Hippocampal formation (tissue), 2 donors: ENCODE results near the gene FGFBP1.
"Not testable (repeated sequence)": the region's sequence is repeated elsewhere in the genome, so short reads cannot be mapped to it uniquely, and the experiment has no call there.

Experiments used
- DNase-seq, 2 donors: peaks; one replicate each; lab custom pipeline; 2025; lab: John Stamatoyannopoulos, UW

Gene FGFBP1

DNA sequence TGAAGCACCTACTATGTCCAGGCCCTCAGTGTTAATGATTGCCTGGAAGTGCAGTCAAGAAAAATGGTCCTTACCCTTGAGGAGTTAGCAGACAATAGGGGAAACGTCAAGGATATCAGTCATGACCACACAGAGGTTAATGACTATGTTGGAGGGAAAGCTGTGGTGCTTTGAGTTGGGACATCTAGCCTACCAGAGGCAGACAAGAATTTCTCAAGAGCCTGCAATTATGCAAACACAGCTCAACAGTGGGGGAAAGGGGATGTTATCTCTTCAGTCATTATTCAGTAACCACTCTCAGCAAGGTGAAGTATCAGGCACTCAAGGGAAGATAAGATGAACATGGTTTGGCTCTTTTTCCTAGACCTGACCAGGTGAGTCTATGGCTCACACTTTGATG lies 7.0 kb upstream of the FGFBP1 start:
- no peak for DNase-seq

DNA sequence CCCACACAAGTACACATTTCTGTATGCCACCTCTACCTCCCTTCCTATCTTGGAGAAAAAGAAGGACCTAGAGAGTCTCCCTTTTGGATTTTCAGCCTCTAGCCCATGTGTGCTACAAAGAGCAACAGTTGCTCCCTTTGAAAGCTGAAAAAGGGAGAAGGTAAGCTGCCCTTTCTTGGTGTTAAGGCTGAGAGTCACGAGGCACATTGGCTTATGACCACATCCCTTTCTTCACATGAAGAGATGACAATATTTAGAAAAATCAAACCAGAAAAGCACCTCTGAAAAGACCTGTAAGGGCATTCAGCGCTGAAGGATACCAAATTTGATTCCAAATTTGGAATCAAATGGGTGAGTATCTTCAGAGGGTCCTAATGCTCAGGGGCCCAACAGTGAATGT lies 6.4 kb upstream of the FGFBP1 start:
- DNase-seq = no peak

DNA sequence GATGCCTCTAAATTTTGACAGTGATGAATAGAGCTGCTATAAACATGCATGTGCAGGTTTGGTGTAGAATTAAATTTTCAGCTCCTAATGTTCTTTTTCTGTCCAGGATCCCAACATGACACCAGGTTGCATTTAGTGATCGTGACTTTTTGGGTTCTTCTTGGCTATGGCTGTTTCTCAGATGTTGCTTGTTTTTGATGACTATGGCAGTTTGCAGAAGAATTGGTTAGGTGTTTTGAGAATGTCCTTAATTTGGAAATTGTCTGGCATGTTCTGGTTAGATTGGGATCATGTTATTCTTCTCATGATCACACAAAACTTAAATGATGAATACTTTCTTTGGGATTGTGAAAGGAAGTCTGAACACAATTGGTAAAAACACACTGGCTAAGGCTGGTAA lies 3.7 kb upstream of the FGFBP1 start:
- DNase-seq = no peak

DNA sequence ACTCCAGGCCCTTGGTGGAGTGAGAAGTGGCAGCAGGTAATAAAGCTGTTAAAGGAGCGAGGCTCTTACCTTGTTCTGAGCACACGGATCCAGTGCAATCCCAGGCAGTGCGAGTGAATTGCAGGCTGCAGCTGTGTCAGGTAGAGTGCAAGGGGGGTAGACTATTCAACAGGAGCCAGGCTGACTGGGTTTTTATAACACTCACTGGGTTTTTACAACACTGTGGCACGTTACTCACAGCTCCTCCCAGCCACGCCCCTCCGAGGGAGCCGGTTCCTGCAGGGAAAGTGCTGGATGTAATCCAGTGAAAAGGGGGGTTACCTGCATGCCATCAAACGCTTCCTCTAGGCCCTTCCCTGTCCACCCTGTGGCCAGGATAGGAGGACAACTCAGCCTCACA lies 358 bp downstream of the FGFBP1 start:
- DNase-seq = no peak

DNA sequence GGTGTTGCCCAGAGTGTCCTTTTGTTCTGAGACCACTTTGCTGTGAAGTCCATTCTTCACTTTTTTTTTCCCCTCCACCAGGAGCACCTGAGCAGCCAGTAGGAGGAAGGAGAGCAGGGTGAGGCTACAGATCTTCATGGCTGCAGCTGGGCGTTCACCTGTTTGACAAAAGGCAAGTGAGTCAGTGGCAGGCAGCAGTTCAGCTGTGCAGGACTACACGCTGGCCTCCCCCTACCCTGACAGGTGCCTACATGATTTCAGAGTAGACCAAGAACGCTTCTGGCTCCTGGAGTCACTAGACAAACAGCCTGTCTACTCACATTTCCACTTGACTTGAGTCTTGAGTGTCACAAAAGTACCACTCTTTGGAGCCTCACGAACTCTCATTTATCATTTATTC lies 2.0 kb downstream of the FGFBP1 start:
- no peak for DNase-seq

DNA sequence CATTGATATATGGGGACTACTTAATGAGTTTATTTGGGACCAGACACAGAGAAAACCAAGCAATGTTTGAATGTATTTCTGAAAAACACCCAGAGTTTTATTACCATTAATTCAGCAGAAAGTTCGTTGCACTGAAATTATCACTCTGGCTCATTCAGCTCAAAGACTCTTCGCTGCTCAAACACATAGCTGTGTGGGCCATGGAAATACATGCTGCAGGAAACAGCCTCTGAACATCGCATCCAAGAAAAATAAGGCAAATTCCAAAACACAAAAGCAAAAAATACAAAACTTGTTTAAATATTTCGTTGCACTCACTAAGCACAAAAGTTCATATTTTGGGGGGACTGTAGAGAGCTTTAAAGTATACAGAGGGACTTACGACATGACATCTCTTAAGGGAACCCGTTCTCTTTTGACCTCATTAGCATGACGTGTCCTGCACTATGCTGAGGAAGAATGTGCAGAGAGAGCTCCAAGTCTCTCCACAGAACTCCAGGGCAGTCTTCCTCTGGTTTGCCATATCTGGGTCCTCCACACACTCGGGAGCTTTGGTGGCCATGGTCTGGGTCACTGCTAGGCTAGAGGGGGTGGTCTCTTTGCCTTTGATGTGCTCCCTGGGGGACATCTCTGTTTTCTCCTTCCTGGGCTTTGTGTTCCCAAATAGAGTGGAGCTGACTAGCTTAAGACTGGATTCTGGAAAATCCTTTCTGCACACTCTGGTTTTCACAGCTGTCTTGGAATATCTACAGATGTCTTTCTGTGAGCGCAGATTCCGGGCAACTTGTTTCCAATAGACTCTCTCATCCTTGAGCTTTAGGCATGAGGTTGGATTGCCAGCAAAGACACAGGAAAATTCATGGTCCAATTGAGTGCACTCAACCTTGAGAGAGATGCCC lies 2.8 kb downstream of the FGFBP1 start:
- no peak for DNase-seq

DNA sequence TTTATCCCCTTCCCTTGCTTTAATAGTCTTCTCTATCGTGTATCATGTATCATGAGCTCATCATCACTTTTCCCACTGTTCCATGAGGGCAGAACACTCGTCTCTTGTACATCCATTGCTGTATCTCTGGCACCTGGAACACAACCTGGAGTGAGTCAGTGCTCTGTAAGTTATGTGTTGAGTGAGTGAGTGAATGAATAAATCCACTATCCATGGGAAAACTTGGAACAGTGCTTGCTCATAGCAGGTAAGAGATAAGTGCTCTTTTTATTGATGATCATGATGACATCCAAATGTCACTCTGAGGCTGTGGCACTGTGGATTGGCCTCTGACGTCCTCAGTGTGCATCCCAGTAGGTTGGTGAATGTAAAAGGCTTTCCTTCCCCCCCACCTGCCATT lies 4.3 kb downstream of the FGFBP1 start:
- no peak for DNase-seq

DNA sequence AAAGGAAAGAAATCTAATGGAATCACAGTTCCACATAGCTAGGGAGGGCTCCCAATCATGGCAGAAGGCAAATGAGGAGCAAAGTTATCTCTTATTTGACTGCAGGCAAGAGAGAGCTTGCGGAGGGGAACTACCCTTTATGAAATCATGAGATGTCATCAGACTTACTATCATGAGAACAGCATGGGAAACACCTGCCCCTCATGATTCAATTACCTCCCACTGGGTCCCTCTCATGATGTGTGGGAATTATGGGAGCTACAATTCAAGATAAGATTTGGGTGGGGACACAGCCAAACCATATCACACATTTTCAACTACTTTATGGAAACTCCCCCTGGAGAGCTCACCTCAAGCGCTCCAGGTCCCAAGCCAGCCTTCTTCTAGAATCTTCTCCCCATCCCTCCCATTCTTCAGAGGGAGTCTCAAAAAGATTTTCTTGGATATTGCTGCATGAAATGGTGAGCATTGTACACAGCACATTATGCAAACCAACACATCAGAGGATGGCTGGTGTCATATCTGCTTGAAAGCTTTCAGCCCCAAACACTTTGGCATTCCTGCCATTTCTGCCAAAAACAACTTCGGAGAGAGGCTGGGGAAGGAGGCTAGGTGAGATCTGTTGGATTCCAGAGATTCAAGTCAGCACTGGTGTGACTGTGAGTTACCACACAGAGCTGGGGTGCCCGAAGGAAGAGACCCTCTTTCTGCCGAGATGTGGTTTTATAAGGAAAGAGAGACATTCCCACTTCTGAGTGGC lies 6.9 kb downstream of the FGFBP1 start:
- DNase-seq = no peak

DNA sequence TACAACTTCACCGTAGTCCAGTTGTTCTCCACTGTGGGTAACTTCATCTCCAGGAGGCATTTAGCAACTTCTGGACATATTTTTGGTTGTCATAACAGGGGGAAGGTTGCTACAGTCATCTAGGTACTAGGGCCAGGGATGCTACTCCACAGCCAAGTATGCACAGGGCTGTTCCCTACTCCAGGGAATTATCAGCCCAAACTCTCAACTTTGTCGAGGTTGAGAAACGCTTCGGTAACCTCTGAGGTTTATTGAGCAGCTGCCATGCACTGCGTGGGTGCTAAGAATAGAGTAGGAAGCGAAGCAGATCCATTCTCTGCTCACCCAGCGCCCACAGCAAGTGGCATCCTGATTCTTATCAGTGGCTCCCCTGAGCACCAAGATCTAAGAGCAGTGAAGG lies 8.2 kb downstream of the FGFBP1 start:
- no peak for DNase-seq

DNA sequence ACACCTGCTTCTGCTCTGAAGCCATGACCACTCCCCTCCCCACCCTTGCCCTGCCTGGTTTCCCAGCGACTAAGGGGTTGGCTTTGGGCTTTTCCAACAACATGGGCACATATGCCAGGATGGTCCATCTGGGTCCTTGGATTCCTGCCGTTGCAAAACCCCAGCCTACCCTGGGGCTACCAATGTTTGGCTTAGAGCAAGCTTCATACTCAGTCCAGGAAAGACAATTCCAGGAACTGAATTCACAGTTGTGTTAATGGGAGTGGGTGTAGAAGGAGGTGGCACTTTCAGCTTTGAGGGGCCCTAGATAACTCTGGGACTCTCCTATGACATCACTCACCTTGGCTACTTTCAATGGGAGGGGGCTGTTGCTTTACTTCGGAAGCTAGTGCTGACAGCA lies 9.0 kb downstream of the FGFBP1 start:
- DNase-seq = no peak

DNA sequence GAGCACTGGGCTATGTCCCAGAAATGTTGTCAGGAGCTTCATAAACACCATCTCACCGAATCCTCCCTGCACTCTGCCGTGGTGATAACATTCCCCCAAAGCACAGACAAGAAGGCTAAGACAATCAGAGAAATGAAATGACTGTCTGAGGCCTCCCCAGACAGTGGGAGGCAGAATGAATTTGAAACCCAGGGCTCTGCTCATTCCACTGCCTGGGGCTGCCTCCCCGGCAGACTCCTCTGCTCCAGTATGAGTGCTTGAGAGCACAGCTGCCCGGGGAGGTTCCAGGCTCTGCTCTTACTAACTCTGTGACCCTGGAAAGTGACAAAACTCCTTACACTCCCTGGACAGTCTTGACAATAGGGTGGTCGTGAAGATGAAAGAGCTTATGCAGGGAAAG lies 9.7 kb downstream of the FGFBP1 start:
- no peak for DNase-seq

DNA sequence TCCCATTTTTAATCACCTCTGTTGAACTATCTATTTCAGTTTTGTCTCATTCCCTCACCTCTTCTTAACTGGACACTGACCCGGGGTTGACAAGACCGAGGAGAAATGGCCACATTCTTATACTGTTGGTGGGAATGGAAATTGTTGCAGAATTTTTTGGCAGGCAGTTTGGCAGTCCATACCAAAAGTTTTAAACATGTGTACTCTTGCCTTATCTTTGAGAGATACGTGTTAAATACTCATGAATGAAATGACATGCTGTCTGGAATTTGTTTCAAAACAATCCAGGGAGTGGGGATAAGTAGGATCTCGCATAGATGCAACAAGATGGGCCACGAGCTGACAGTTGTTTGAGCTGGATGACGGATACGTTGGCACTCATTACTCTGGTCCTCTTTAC lies 12.1 kb downstream of the FGFBP1 start:
- no peak for DNase-seq

DNA sequence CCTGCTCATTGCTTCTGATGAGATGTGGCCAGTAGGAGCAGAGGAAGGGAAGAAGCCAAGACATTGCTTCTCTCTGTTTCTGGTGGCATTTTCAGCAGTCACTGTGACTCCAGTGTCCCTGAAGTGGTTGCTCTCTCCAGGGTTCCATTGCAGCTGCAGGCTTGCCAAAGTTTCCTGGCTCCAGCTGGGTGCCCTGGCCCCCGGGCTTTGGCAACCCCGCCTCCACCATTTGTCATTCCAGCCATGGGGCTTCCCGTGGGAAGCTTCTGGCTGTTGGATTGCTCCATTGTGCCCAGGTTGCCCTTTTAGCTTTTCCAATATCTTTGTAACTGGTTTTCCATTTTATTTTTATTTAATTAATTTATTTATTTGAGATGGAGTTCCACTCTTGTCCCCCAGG lies 12.7 kb downstream of the FGFBP1 start:
- DNase-seq = no peak

DNA sequence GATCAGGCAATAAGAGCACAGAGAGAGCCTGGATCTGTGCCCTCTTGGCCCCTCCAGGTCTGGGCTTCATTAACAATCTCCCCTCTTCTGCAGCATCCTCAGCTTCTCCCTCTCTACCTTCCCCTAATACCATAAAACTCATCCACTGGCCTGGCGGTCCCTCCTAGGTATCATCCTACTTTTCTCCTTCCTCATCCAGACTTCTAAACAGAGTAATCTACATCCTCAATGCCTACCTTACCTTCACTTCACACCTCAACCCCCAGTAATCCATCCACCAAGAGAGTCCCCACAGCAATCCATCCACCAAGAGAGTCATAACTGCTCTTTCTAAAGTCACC lies 17.0 kb downstream of the FGFBP1 start:
- no peak for DNase-seq

DNA sequence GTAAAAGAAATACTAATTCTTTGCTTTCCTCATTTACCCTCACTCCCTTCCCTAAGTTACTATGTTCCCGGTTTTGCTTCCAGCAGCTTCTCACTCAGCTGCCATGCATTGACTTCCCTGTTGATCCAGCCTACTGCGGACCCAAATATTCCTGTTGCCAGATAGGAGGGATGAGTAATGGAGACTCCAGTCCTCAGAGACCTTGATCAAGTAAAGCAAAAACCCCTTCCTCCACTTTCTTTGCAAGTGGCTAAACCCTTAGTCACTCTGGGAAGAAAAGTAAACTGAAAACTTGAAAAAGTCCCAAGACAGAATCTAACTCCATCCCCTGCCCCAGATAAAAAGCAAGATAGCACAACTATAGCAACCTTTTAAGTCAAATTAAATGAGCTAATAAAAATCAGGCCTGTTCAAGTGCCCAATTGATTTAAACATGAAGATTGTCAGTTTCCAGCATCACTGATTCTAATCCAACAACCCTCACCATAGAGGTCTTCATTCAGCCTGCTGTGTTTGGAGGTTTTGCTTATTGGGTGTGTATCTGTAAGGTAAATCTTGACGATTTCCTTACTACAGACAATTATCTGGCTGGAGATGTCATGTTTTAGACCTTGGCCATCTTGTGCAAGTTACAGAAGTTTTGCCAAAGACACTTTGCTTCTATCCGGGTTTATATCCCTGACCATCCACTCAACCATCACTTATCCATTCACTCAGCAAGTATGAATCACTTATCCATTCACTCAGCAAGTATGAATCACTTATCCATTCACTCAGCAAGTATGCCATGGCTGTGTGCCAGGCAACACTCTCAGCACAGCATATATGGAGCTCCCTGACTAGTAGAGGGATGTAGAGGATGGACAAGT lies 17.6 kb downstream of the FGFBP1 start:
- DNase-seq = no peak

DNA sequence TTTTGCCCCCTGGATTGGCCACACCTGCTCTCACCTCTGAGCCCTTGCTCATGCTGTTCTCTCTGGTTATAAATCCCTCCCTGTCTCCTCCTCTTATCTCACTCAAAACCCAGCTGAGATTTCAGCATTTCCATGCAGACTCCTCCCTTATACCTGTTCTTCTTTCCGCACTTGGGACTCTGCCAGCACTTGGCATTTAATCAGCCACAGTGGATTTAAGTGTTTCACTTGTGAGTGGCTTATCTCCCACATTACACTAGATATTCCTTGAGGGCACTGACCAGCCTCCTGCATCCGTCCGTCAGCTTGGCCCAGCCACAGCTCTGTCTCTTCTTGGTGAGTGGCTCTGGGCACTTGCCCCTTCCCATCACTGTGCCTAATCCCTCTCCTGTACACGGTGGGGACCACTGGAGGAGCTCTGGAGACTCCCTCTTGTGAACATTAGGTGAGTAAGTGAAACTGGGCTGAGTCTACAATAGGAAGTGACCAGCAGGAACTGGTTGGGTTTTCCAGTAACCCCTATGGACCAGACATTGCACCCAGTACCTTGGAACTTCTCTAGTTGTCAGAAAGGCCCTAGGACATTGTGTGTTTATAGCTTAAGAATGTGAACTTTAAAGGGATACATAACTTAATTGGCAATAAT lies 19.9 kb downstream of the FGFBP1 start:
- DNase-seq = no peak

DNA sequence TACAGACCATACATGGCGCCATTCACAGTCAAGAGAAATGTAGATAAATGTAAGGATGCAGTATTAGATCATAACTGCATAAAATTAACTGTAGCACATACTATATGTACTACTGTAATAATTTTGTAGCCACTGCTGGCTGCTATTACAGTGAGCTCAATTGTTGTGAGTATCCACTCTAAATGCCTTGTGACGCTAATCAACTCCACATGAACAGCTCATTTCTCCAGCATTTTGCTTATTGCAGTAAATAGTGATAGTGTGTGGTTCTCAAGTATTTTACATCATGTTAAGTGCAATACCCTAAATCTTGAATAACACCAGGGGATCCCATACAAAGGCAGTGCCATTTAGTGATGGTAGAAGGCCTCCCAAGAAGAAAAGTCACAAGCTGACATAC lies 21.2 kb downstream of the FGFBP1 start:
- DNase-seq = no peak

DNA sequence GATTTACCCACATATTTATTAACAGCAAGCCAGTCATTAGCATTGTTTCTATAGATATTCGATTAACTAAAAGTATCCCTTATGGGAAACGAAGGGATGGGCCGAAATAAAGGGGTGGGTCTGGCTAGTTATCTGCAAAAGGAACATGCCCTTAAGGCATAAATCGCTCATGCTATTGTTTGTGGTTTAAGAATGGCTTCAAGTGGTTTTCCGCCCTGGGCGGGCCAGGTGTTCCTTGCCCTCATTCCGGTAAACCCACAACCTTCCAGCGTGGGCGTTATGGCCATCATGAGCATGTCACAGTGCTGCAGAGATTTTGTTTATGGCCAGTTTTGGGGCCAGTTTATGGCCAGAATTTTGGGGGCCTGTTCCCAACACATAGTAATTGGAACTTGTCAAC lies 22.2 kb downstream of the FGFBP1 start:
- DNase-seq = not testable (repeated sequence)

DNA sequence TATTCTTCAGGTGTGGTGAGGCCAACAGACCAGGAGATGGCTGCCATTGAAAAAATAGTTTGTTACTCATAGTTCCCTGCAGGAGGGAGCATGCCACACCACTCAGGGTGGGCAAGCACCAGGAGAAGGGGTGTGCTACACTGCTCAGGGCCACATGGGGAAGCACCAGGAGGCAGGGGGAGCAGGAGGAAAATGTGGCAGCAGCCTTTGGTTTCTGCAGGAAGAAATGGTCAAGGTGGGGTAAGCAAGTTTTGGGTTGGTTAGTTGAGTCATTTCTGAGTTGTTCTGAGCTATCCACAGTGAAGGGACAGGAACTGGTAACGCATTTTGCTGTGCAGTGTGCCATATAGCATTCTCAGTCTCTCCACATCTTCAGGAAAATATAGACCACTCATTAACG lies 23.8 kb downstream of the FGFBP1 start:
- no peak for DNase-seq

DNA sequence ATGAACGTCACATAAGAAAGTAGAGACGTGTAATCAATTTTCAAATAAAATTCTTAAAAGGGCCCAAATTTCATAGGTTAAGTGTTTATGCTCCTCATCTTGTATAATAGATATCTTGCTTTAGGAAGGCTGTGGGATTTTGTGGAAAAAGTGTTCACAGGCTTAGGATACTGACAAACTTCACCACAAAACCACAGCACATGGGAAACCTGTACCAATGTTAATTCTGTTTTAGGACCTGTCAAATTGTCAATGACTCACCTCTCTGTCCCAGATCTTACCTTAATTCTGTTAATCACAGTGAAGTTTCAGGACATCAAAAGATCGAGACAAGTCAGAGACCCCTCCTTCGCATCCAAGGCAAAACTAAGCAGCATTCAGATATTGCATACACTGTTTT lies 24.2 kb downstream of the FGFBP1 start:
- no peak for DNase-seq

DNA sequence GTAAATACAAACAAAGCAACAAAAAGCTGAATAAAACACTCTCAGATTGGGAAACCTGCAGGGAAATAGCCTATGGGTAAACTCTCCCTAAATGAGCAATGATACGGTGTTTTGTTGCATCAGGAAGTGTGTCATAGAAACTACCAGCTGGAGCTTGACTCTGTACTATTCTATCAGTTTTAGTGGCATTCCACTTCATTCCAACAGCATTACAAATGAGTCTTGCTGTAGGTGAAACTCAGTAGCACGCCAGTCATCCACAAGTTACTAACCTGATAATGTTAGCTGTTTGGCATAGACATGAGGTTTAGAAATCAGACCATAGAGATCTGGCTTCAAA lies 24.9 kb downstream of the FGFBP1 start:
- DNase-seq = no peak

DNA sequence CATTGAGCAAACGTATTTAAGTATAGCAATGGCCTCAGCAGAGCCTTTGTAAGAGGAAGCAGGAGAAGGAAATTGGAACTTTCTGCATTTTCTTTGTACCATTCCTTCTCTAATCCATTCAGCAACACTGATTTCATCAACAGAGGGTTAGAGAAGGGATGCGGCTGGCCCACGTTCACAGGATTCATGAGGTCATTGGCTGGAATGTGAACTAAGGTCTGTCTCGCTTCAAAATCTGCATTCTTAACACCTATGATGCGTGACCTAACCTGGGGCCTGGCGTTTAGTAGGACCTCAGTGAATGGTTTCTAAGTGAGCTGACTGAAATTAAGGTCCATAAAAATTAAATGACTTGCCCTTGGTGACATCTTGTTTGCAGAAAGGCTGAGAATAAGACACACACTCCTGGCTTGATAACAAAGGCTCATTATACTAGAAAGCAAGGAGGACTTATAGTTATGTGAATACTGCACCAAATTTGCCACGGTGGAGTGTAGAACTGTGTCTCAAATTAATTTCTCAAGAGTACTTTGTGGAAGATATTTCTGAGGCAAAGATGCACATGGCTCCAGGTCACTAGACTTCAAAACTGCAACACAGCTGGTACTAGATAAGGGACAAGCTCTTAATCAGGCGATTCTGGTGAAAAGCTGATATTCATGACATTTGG lies 25.4 kb downstream of the FGFBP1 start:
- no peak for DNase-seq
